PC-3 (cell line): Measurements from ENCODE around the gene AZIN2. TPM values are rescaled to one million over a fixed set of nuclear protein-coding genes. Genes with fewer than 3 reads are reported as not detected.

Experiments used
- ATAC-seq: fragments of 200-7000 bp; cut with Tn5 transposase; 2 replicates; pipeline ENCODE4 v1.9.1; 2020; ENCODE audit warnings: mild to moderate bottlenecking, moderate library complexity
- BruUV-seq: library from RNA; stranded (reverse); fragments of 400-500 nt; replicated peaks from 2 replicates; lab custom pipeline; 2021; lab: Mats Ljungman, UMichigan
- CTCF ChIA-PET: fragments of 300-600 bp; sonication (Branson Sonifier 250); formaldehyde crosslinking; loops from one replicate; lab custom pipeline; 2022; ENCODE audit warnings: antibody characterized with exemption; lab: Charles Lee
- POLR2A ChIA-PET: fragments of 300-600 bp; sonication (Branson Sonifier 250); formaldehyde crosslinking; loops from one replicate; lab custom pipeline; 2022; ENCODE audit warnings: antibody characterized with exemption; ENCODE audit not compliant: unreplicated experiment; lab: Charles Lee
- DNase-seq: peaks from one replicate; pipeline ENCODE4 v3.0.0-alpha.2; 2015
- H2AFZ ChIP-seq: fragments of 300-600 bp; sonication (generic); 2 replicates; pipeline ENCODE4 v1.6.0; 2016; ENCODE audit warnings: antibody characterized with exemption, low read length
- H3F3A ChIP-seq: fragments of 300-600 bp; sonication (generic); one replicate; pipeline ENCODE4 v1.6.0; 2017; ENCODE audit warnings: antibody characterized with exemption, low read length, control low read depth, mild to moderate bottlenecking; ENCODE audit not compliant: unreplicated experiment
- H3K27ac ChIP-seq: fragments of 300-600 bp; sonication (generic); 2 replicates; pipeline ENCODE4 v1.5.1; 2016; ENCODE audit warnings: mild to moderate bottlenecking, low read length
- H3K27me3 ChIP-seq: fragments of 300-600 bp; sonication (generic); 2 replicates; pipeline ENCODE4 v1.6.1; 2016; ENCODE audit warnings: low read length, mixed read lengths
- H3K36me3 ChIP-seq: fragments of 300-600 bp; sonication (generic); 2 replicates; pipeline ENCODE4 v1.6.1; 2016; ENCODE audit warnings: low read depth, mixed run types, low read length, mixed read lengths
- H3K4me1 ChIP-seq: fragments of 300-600 bp; sonication (generic); 2 replicates; pipeline ENCODE4 v1.5.1; 2016; ENCODE audit warnings: low read length; ENCODE audit not compliant: insufficient read depth
- H3K4me2 ChIP-seq: fragments of 300-600 bp; sonication (generic); 2 replicates; pipeline ENCODE4 v1.6.0; 2016; ENCODE audit warnings: low read length
- H3K4me3 ChIP-seq: fragments of 300-600 bp; sonication (generic); 2 replicates; pipeline ENCODE4 v1.5.1; 2016; ENCODE audit warnings: mild to moderate bottlenecking, low read length, mixed read lengths
- H3K79me2 ChIP-seq: fragments of 300-600 bp; sonication (generic); 2 replicates; pipeline ENCODE4 v1.6.1; 2017; ENCODE audit warnings: low read length, mixed read lengths
- H3K9ac ChIP-seq: fragments of 300-600 bp; sonication (generic); 2 replicates; pipeline ENCODE4 v1.6.0; 2016; ENCODE audit warnings: mild to moderate bottlenecking, low read length
- H3K9me2 ChIP-seq: fragments of 300-600 bp; sonication (generic); replicated peaks from 2 replicates; pipeline ENCODE4 v1.6.1; 2016; ENCODE audit warnings: mixed run types, low read length, mixed read lengths
- H3K9me3 ChIP-seq: fragments of 300-600 bp; sonication (generic); 2 replicates; pipeline ENCODE4 v1.6.1; 2016; ENCODE audit warnings: low read length, mixed read lengths
- H4K20me1 ChIP-seq: fragments of 300-600 bp; sonication (generic); 2 replicates; pipeline ENCODE4 v1.6.1; 2016; ENCODE audit warnings: low read length, mixed read lengths
- EZH2 ChIP-seq: fragments of 300-600 bp; sonication (generic); IDR thresholded peaks from one replicate; pipeline ENCODE4 v1.6.1; 2017; ENCODE audit warnings: antibody characterized with exemption, mild to moderate bottlenecking, low read length; ENCODE audit not compliant: unreplicated experiment
- EZH2phosphoT487 ChIP-seq: fragments of 300-600 bp; sonication (generic); IDR thresholded peaks from 2 replicates; pipeline ENCODE4 v1.6.1; 2018; ENCODE audit warnings: mild to moderate bottlenecking, antibody characterized with exemption, low read length, borderline replicate concordance
- intact Hi-C: fragments of 100-400 bp; cut with micrococcal nuclease; formaldehyde crosslinking; loops from 2 replicates; pipeline ENCODE4 v1.9.0; 2023
- total RNA-seq: library from RNA; depleted of rRNA; stranded (reverse); fragments of >200 nt; gene quantifications from 2 replicates; pipeline ENCODE4 v1.2.3, GENCODE V29; 2014
- TF ChIP-seq, protein P1 (sequence below): fragments of 300-600 bp; sonication (generic); conservative IDR thresholded peaks from 2 replicates; pipeline ENCODE4 v1.5.1; 2017; ENCODE audit warnings: antibody characterized with exemption, low read depth, mild to moderate bottlenecking, low read length

AZIN2 gene
- total RNA-seq, 1 experiment from 2014 or later, result 2.2 TPM

DNA sequence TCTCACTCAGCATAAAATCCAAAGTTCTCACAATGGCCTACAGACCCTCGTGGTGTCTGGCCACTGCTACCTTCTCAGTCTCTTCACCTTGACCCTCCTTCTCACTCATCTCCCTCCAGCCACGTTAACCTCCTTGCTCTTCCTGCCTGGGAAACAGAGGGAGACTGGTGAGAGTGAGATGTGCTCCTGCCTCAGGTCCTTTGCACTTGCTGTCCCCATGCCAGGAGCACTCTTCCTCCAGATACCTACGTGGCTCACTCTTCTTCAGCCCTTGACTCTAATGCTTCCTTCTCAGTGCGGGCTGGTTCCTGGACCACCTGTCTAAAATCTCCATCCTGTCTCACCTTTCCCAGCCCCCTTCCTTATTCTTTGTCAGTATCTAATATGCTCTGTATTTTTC lies 76.2 kb downstream of the AZIN2 start:
- Histone ChIP-seq H4K20me1 (no peaks in the 10 kb centered on the region), H3K27me3 (no peaks in the 10 kb centered on the region), H3K27ac (no peak overlapping the region), H3K4me2 (no peak overlapping the region), H3K79me2 (no peaks in the 10 kb centered on the region), H3K4me1 (no peaks in the 10 kb centered on the region), H3K36me3 (no peaks in the 10 kb centered on the region), H3K4me3 (no peak overlapping the region), H2AFZ (no peak overlapping the region), H3K9ac (no peak overlapping the region), H3F3A (no peaks in the 10 kb centered on the region), H3K9me3 (no peaks in the 10 kb centered on the region), H3K9me2 (no peaks in the 10 kb centered on the region)
- DNase-seq (no peak), ATAC-seq (no peak)
- ChIA-PET POLR2A (no interaction called here), CTCF (no interaction called here)
- BruUV-seq, result no TSS peak
- no peak for TF ChIP-seq EZH2
- TF ChIP-seq, protein P1, sequence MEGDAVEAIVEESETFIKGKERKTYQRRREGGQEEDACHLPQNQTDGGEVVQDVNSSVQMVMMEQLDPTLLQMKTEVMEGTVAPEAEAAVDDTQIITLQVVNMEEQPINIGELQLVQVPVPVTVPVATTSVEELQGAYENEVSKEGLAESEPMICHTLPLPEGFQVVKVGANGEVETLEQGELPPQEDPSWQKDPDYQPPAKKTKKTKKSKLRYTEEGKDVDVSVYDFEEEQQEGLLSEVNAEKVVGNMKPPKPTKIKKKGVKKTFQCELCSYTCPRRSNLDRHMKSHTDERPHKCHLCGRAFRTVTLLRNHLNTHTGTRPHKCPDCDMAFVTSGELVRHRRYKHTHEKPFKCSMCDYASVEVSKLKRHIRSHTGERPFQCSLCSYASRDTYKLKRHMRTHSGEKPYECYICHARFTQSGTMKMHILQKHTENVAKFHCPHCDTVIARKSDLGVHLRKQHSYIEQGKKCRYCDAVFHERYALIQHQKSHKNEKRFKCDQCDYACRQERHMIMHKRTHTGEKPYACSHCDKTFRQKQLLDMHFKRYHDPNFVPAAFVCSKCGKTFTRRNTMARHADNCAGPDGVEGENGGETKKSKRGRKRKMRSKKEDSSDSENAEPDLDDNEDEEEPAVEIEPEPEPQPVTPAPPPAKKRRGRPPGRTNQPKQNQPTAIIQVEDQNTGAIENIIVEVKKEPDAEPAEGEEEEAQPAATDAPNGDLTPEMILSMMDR, result no peak
- no peak for TF ChIP-seq EZH2phosphoT487
- intact Hi-C loops, result no loop called here

DNA sequence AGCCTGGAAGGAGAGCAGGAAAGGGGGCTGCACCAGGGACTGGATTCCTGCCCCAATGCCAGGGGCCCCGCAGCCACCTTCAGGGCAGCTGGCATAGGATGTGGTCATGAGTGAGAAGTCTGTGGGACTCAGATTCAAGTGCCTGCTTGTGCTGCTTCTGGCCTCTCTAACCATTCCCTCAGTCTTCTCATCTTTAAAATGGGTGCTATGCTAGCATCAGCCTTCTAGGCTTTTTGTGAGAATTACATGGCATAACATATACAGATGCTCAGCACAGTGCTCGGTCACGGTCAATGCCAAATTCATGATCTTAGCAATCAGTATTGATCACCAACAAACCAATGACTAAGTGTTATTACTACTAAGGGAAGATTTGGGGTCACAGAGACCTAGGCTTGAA lies 77.4 kb downstream of the AZIN2 start:
- TF ChIP-seq, protein P1, result no peak
- no peak for TF ChIP-seq EZH2phosphoT487
- no peak for TF ChIP-seq EZH2
- H3K4me3 ChIP-seq, result no peak overlapping the region
- CTCF ChIA-PET, result no interaction called here
- H3K79me2 ChIP-seq, result no peaks in the 10 kb centered on the region
- DNase-seq (no peak), ATAC-seq (no peak)
- no peak overlapping the region for H3K4me2 ChIP-seq
- no peak overlapping the region for H3K9ac ChIP-seq
- H3K9me3 ChIP-seq, result no peaks in the 10 kb centered on the region
- no peaks in the 10 kb centered on the region for H4K20me1 ChIP-seq
- no peak overlapping the region for H3K27ac ChIP-seq
- H3K27me3 ChIP-seq, result no peaks in the 10 kb centered on the region
- no peak overlapping the region for H2AFZ ChIP-seq
- H3K4me1 ChIP-seq, result no peaks in the 10 kb centered on the region
- no TSS peak for BruUV-seq
- H3K9me2 ChIP-seq, result no peaks in the 10 kb centered on the region
- no peaks in the 10 kb centered on the region for H3K36me3 ChIP-seq
- intact Hi-C loops, result no loop called here
- H3F3A ChIP-seq, result no peaks in the 10 kb centered on the region
- POLR2A ChIA-PET, result no interaction called here

DNA sequence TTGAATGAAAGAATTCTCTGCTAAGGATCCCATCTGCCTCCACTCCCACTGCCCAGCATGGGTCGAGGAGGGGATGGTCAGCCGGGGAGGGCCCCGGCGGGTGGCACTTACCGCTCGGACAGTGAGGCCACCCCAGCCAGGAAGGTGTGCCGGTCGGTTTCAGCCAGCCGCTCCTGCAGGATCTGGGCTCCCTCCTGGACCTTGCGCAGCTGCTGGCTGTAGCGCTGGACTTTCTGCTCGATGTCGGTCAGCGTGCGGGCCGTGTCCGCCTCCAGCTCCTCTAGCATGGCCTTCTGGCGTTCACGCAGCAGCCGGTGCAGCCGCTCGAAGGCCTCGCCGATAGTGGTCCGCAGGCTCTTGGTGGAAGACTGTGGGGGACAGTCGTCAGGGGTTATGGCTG lies 78.6 kb downstream of the AZIN2 start:
- POLR2A ChIA-PET, result no interaction called here
- H3K27me3 ChIP-seq, result no peaks in the 10 kb centered on the region
- no peaks in the 10 kb centered on the region for H3F3A ChIP-seq
- H3K4me2 ChIP-seq, result no peak overlapping the region
- H3K36me3 ChIP-seq, result no peaks in the 10 kb centered on the region
- no peak overlapping the region for H3K27ac ChIP-seq
- H3K4me3 ChIP-seq, result no peak overlapping the region
- intact Hi-C loops, result no loop called here
- no peaks in the 10 kb centered on the region for H4K20me1 ChIP-seq
- no peaks in the 10 kb centered on the region for H3K4me1 ChIP-seq
- CTCF ChIA-PET, result no interaction called here
- H2AFZ ChIP-seq, result no peak overlapping the region
- no peaks in the 10 kb centered on the region for H3K9me3 ChIP-seq
- BruUV-seq, result no TSS peak
- no peaks in the 10 kb centered on the region for H3K9me2 ChIP-seq
- no peak overlapping the region for H3K9ac ChIP-seq
- TF ChIP-seq EZH2phosphoT487 (no peak), EZH2 (no peak)
- TF ChIP-seq, protein P1, result no peak
- H3K79me2 ChIP-seq, result no peaks in the 10 kb centered on the region
- DNase-seq (no peak), ATAC-seq (no peak)
